Stimulated activated CD4-positive, alpha-beta T cell treated with anti-CD3 and anti-CD28 coated beads, Interleukin-4, amount 100 ng/mL, for 1 hour (primary cell): ENCODE results near the gene CDK10.
"Not testable (repeated sequence)": the region's sequence is repeated elsewhere in the genome, so short reads cannot be mapped to it uniquely, and the experiment has no call there.

Source experiments
- DNase-seq: peaks from one replicate; pipeline ENCODE4 v3.0.0-alpha.2; 2020

Gene CDK10

DNA sequence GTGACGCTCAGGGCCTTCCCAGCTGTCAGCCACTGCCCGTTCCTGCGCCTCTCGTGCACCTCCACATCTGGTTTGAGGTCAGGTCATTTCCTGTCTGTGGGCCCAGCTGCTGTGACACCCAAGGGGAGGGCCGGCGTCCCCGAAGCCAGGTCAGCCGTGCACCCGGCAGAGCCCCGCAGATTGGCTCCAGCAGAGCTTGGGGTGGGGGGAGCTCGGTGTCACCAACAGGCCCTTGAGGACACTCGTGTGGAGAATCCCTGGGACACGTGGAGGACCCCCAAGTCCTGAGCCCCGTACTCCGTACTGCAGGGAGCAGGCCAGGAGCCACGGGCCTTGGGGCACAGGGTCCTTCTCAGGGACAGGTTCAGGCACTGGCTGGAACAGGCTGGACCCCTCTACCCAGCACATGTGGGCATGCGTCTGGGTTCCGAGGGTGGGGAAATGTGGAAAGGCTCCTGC is 10.2 kb downstream of the CDK10 start:
- no peak for DNase-seq

DNA sequence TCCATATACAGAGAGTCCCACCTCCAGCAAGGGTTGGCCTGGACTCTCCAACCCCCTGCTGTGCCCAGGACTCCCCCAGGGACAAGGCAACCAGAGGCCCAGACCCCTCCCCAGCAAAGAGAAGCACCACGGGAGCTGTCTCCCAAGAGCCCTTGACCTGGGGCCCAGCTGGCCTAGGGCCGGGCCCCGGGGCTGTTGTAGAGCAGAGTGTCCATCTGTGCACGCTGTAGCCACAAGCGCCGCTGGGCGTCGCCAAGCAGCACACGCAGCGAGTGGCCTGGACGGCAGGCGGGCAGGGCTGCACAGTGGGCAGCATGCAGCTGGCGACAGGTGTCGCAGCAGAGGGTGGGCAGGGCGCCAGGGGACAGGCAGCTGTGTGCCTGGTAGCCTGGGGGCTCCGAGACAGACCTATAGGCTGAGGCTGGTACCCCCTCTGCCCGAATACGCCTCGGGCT is 10.7 kb downstream of the CDK10 start:
- DNase-seq: no peak

DNA sequence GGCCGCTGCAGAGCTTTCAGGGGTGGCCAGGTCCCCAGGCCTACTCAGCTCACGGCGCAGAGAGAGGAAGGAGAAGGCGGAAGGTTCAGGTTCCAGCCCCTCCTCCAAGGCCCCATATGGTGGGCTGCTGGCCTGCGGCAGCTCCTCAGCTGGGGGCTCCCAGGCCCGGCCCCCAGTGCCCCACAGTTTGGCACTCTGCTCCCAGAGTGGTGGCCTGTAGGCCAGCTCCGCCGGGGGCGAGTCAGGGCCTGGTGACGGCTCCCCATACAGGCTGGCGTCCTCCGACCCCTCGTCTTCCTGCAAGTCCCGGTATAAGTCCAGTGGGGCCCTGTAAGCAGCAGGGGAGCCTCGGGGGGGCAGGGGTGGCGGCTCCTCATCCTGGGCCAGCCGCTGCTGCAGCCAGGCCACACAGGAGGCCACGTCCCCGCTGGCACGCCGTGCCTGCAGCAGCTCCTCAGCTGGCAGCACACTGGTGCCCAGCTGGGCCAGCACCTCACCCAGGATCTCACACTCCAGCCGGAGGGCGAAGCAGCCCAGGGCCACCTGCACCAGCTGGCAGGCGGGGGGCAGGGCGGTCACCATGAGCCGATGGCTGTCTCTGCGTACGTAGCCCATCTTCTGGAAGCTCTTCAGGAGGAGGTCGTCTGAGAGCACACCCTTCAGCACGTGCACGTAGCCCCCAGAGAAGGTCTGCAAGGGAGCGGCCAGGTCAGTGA is 11.3 kb downstream of the CDK10 start:
- no peak for DNase-seq

DNA sequence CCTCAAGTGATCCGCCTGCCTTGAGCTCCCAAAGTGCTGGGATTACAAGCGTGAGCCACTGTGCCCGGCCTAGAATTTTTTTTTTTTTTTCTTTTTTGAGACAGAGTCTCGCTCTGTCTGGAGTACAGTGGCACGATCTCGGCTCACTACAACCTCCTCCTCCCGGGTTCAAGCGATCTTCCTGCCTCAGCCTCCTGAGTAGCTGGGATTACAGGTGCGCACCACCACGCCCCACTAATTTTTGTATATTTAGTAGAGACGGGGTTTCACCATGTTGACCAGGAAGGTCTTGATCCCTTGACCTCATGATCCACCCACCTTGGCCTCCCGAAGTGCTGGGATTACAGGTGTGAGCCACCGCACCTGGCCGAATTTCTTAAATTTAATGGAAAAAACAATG is 12.2 kb downstream of the CDK10 start:
- not testable (repeated sequence) for DNase-seq

DNA sequence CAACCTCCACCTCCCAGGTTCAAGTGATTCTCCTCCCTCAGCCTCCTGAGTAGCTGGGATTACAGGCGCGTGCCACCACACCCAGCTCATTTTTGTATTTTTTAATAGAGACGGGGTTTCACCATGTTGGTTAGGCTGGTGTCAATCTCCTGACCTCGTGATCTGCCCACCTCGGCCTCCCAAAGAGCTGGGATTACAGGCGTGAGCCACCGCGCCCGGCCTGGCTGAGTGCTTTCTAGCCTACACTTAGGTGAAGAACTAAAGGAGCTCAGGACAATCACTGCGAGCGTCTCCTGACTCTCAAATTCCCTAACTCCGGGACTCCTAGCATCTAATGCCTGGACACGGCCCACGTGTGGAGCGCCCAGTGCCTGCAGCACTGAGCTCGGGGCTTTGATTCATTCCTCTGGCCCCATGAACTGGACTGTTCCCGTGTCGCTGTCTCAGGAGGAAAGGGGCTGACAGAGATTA is 13.2 kb downstream of the CDK10 start:
- not testable (repeated sequence) for DNase-seq

DNA sequence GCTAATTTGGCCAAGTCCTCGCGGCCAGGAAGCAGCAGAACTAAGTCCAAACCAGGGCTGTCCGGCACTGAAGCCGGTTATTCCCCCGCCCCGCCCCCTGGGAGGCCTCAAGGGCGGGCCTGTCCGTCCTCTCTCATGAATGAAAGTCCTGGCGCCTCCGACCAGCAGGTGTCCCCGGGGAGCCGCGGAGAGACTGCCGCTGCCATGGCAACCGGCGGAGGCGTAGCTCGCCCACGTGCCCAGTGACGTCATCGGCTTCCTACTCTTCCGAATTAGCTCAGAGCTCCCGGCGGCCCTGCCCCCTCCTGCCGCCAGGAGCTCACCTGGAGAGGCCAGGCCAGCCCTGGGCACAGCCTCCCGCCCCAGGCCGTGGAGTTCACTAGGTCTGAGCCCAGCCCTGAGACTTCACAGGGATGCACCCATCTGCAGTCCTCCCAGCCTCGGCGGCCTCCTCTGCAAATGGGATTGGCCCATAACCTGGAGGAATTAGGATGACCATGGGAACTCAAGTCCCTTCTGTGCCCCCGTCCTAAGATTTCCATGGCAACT is 13.7 kb downstream of the CDK10 start:
- peak; percentile 98 for DNase-seq

DNA sequence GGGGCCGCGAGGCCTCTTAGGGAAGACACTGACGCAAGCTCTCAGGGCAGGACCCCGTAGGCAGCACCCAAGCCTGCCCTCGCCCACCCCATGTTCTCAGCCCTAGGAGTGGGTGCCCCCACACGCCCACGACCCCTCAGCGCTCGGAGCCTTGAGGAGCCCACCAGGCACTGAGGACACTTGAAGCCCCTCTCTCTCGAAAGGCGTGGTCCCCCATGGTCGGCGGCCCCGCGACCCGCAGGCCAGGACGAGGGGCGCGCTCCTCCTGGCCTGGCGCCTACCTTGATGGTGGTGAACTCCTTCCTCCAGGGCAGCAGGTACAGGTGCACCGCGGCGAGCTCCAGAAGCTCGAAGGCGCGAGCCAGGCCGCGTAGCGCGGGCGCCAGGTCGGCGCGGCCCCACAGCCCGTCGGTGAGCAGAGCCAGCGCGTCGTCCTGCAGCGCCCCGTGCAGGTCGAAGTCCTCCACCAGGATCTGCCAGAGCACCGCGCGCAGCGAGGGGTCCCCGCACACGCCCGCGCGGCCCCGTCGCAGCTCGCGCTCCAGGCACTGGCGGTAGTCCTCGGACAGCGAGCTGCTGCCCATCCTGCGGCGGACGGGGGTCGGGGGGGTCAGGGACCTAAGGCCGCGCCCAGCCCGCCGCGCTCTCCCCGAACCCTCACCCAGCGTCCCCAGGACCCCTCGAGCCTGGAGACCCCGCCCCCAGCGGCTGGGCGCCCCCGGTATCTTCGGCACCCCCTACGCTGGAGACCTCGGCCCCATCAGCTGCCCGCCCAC is 14.3 kb downstream of the CDK10 start:
- peak; percentile 53 for DNase-seq

DNA sequence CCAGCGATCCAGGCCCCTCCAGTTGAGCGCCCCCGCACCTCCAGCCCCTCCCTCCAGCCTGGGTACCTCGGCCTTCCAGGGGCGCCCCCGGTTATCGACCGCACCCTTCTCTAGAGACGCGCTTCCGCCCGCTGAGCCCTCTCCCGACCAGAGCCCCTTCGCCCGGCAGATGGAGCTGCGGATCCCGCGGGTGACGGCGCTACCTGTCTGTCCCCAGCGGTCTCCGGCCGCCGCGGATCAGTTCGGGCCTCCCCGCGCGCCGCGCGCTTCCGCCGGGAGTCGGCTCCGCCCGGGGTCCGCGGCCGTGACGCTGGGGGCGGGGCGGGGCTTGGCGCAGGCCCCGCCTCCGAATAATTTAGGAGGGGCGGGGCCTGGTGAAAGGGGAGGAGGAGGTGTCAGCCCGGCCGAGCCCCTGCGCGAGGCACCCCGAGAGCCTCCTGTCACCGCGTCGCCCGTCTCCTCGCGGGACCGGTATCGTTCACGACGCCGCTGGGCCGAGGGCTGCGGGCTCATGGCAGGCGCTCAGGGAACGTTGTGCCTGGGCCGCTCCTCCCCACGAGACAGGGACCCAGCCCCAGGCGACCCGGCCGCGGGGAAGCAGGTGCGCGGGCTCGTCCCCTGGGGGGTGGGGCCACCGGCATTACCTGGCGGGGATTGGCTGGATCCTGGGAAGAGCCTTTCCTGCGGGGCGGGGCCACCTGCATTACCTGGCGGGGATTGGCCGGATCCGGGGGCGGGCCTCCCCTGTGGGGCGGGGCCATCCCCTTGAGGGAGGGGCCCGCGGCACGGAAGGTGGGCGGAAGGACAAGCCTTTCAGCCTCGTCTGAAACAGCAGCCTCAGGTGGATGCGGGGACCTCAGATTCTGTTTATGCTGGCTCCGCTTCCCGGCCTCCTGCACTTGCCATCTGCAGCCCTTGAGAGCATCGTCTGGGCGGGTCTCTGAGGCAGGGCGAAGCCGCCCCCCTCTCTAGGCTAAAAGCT is 15.2 kb downstream of the CDK10 start, which contains the start of gene SPATA2L:
Gene SPATA2L, minus strand, starts transcription at position 281 of the 982 bp plus-strand sequence. CDS start 473 bp downstream, outside the sequence.
- DNase-seq: peak; percentile 97

DNA sequence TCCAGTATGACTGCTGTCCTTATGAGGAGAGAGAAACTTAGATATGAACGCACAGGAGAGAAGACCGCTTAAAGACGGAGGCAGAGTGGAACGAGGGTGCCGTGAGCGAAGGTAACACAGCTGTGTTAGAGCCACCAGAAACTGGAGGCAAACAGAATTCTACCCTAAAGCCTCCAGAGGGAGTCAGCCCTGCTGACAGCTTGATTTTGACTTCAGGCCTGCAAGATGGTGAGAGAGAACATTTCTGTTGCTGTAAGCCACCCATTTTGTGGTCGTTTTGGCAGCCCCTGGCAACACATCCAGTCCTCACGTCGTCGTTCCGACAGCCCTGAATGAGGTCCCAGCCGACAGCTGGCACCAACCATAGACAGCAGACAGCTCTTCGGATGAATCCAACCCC is 17.8 kb downstream of the CDK10 start:
- no peak for DNase-seq

DNA sequence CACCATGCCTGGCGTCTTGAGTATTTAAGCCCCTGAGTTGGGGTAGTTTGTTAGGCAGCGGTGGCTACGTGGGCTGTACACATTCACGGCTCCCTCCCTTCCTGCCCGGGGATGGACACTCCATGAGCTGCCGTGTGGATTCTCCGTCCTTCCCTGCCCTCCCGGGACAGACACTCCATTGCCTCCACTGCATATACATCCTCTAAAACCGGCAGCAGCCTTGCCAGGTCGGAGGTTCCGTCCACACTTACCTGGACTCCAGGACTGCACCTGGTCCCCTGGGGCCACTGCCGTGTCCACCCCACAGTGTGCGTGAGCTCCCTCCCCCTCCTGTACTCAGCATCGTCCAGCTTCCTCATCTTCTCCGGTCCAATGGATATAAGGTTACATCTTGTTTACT is 18.5 kb downstream of the CDK10 start:
- DNase-seq: no peak

DNA sequence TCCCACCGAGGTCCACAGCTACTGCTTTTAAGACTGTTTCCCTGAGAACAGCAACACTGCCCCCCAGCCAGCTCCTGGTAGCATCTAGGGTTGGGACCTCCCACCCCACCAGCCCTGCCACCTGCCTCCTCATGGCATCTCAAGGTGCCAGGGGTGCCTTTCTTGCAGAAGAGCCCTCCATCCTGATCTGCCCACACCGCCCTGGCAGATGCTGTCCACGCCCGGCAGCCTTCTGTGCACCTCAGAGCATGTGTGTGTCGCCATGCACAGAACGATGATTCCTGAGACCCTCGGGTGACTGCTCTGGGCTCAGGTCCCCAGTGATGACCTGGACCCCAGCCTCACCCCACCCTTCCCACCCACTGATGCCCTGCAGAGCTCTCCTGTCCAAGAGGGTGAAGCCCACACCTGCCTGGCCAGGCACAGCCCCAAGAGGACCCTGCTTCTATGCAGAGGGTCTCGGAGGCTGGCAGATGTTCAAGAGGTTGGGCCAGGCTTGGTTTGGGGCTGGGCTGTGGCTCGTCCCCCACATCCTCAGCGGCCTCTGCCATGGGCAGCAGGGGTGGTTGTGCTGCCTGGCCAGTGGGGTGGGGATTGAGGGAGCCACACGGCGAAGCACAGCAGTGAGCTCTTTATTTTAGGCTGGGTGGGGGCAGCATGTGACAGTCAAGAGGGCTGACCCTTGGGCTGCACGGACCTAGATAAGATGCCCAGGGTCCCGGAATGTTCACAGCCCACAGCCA is 20.2 kb downstream of the CDK10 start:
- no peak for DNase-seq

DNA sequence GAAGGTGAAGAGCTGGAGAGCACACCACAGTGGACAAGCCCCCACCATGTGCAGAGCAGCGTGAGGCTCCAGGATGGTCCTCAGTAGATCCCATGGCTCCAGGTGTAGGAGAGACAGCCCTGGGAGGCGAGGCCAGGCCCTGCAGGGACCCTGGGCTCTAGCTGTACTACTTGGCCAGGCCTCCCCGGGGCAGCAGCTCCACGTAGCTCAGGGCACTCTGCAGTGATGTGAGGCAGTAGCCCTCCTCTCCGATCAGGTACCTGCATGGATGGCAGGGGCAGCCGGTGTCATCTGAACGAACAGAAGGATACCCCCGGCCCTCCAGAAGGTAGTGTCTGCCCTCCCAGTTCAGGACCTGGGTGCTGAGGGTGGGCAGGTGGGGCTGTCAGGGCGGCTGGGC is 21.2 kb downstream of the CDK10 start:
- no peak for DNase-seq

DNA sequence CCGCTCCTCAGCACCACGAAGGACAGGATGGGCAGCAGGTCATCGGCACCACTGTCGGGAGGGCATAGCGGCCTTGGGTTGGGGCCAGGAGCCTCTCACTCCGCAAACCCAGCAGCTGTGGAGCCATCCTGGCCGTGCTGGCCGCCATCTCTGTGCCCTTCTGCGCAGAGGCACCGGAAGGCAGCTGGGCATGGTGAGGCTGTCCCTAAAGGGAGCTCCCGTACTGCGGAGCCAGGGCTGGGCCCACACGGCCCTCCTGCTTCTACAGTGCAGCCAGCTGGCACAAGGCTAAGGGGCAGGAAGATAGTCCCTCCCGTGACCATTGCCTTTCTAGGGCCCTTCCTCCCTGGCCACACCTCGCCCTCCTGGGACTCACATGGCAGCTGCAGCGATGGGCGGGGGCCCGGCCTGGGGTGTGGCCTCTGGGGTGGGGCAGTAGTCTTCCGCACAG is 22.0 kb downstream of the CDK10 start:
- no peak for DNase-seq

DNA sequence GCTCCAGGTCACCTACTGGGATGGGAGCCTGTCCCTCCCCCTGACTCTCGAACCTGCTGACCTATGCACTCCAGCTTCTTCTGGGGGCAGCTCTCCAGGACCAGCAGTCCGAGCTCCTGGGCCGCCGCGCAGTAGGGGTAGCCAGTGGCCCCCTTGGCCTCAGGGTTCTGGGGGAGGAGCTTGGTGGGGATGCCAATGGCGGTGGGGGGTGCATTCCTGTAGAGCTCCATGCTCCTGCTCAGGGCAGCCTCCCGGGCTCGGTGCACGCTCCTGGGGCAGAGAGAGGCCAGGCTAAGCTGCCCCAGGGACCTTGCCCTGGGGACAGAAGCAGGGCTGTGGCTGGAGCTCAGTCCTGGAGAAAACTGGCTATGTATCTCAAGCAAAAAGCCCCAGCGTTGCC is 22.7 kb downstream of the CDK10 start:
- DNase-seq: no peak

DNA sequence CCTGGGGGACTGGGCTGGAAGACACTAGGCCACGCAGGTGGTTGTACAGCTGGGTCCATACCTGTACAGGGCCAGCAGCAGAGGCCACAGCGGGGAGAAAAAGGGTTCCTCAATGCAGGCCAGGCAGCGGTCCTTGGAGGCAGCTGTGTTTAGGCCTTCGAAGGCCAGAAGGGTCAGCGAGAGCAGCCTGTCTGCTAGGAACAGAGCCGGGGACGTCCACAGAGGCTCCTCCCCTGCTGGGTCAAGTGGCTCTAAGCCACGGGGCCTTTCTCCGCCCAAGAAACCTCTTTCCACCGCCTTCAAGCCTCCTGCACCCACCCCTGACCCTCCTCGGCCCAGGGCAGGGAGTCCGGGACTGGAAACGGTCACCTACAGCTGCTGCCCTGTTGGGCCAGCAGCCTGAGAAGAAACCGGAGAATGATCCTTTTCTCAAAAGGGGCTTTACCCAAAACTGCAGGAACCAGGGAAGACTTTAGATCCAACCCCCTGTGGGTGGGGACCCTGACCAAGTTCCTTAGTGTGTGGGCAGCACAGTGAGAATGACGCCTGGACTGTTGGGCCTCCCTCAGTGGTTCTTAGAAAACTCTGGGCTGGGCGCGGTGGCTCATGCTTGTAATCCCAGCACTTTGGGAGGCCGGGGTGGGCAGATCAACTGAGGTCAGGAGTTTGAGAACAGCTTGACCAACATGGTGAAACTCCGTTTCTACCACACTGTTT is 23.4 kb downstream of the CDK10 start:
- DNase-seq: no peak

DNA sequence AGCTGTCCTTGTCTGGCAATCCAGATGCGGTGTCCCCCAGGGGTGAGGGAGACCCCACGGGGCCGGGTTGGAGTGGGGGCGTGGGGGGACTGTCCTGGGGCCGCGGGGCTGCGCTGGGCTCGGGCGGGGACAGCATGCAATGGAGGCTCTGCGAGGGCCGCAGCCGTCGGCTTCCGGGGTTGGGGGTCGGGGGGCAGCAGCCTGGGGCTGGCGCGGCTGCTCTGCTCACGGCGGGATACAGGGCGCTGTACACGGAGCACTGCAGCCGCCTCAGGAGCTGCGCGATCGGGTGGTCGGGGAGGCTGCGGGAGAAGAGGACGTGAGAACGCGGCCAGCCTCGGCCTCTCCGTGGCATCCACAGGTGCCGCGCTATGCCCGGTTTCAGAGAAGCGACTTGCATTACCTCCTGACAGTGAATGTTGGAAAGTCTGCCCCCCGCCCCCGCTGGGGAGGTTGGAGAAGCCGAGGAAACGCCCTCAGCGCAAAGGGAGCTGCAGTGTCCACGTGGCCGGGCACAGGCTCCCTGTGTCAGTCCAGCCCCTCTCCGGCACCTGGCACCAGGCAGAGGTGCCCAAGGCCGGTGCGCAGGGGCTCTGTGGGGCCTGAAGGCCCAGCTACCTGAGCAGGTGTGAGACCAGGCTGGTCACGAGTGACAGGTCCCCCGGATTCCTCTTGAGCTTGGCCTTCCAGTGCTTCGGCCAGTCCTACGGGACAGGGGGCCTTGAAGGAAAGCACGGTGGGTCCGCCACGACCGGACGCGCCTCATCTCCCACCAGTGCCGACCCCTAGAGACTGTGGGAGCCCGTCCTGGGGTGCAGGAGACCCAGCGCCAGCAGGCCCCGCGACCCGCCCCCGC is 24.4 kb downstream of the CDK10 start:
- DNase-seq: no peak

DNA sequence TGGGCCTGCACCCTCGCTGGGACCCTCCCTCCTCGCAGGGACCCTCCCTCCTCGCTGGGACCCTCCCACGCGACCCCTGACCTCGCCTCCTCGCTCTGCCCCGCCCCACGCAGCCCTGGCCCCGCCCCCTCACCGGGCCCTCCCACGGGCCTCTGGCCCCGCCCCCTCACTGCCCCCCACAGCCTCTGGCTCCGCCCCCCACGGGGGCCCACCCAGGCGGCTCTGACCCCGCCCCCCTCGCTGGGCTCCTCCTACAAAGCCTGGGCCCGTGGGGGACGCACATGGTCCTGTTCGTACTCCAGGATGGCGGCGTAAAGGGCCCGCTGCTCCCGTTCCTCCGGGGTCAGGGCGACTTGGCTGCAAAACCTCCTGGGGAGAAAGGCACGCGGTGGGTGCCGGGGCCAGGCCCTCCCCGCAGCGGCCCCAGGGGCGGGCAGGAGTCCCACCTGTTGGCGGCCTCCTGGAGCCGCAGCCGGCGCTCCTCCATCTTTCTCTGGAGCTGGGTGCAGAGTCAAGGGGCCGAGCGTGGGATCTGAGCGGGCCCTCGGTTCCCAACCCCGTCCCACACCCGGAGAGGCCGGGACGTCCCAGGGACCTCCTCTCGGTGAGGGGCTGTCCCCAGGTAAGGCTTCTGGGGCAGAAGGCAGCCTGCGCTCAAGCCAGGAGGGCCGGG is 25.2 kb downstream of the CDK10 start:
- peak; percentile 75 for DNase-seq

DNA sequence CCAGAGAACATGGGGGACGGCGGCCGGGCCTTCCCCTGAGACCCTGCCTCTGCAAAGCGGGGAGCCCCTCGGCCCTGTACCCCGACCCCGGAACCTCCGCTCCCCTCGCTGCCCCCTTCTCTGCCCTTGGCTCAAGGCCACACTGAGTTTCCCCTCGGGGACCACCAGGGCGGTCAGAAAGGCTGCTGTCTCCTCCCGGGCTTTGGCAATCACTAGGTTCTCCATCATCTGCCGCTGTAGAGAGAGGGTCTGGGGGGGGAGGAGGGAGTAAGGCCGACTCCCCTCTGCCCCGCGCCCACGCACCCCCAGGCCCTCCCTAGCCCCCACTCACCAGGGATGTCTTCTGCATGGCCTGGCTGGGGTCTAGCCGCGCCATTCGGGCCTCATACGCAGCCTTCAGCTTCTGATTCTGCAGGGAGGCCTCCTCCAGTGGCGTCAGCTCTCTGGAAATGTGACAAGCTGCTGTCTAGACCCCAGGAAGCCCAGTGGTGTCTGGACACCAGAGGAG is 25.8 kb downstream of the CDK10 start:
- DNase-seq: no peak

DNA sequence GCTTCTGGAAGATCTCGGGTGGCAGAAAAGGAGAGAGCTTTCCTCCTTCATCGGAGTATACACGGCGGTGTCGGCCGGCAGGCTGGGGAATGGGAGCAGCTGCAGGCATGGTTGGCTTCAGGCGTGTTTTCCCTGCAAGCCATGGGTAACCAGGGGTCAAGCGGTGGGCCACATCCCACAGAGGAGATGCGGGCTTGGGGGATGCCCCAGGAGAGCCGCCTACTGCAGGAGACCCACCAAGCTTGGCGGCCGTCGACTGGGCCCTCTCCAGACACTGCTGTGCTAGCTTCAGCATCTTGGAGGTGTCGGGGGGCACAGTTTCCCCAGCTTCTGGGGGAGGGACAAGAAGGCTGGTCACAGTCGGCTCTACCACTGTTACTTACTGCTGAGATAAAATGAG is 30.0 kb downstream of the CDK10 start:
- DNase-seq: no peak
